NCI-H2107 (cell line): Measurements from ENCODE around the gene CMIP.

ENCODE experiments used
- DNase-seq: peaks from one replicate; lab custom pipeline; 2025; lab: John Stamatoyannopoulos, UW

The CMIP gene

DNA sequence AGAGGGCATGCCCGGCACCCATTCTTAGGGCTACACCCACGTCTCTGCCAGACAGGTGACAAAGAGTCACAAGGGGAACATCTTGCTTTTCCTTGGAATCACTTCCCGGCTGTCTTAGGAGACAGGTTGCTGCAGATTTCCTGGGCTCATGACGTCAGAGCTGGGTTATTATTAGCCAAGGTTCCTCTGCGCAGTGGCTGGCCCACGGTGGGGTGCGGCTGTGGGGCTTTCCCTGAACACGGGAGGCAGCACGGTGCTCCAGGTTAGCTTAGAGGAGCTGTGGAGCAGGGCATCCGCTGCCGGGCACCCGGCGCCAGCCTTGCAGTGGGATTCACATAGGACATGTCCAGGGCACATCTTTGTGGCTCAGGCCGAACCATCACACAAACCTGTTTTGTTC is 216.5 kb downstream of the CMIP start:
- no peak for DNase-seq

DNA sequence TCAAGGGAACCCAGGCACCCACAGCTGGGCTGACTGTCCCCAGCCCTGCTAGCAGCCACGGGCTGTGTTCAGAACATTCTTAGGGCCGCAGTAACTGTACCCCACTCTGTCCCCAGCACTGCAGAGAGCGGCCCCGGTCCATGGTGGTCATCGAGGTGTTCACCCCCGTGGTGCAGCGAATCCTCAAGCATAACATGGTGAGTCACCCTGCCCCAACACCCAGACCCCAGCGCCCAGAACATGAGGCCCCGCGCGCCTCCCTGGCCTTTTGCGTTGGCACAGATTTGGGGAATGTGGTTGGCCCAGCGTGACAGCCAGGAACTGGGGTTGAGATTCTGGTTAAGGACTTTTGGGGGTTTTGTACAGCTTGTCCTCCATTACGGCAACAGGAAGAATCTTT is 219.5 kb downstream of the CMIP start:
- no peak for DNase-seq

DNA sequence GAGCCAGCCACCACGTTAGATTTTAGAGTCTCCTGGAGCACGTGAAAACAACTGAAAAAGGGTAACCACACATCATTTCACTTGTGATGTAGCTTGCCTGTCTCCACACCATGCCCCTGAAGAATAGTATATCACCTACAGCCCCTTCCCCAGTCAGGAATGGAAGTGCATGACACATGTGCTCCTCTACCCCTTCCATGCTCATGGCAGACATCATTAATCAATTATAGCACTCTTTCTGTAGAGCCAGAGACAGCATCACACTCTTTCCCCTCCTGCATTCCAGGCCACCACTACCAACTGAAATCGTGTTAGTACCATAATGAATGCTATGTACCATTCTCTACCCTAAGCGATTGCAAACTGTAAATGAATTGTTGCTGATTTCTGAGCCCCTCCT is 221.0 kb downstream of the CMIP start:
- no peak for DNase-seq

DNA sequence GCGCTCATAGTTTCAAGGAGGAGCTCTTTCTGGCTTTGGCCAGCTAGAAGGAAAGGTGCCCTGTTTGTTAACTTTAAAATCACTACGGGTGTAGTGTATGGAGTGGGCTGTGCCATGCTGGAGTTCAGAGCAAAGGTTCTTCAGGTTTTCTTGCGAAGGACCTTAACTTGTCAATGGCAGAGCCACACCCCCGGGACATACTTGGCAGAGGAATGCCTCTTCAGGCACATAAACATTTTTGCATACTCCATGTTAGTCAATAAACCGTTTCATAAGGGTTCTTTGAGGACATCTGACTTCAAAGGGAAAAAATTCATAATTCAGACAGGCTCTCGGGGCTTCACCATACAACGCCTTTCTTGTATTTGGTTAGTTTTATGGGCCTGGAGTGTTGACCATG is 221.5 kb downstream of the CMIP start:
- DNase-seq: no peak

DNA sequence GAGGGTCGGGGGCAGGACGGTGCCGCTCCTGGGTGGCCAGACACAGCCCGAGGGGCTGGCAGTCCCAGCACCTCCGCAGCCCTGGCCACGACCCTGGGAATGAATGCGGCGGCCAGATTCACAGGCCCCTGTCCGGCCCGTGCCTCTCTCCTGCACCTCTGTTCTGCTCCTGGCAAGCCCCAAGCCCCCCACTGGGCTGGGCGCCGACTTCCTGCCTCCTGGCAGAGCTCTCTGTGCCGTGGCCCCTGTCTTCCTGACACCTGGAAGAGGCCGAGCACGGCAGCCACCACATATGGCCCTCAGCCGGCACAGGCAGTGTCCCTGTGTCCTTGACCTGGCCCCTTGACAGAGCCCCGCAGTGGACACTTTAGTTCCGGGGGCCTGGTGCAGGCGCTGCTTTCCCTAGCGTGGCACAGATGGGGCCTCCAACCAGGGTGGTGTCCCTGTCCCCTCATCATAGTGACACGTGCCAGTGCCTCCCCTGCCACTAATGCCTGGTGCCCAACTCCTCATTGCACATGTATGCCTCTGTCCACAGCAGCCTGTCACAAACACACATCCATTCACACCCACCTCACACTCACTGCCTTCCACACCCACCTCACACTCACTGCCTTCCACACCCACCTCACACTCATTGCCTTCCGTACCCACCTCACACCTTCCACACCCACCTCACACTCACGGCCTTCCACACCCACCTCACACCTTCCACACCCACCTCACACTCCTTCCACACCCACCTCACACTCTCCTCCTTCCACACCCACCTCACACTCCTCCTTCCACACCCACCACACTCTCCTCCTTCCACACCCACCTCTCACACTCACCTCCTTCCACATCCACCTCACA is 223.9 kb downstream of the CMIP start:
- DNase-seq: no peak

DNA sequence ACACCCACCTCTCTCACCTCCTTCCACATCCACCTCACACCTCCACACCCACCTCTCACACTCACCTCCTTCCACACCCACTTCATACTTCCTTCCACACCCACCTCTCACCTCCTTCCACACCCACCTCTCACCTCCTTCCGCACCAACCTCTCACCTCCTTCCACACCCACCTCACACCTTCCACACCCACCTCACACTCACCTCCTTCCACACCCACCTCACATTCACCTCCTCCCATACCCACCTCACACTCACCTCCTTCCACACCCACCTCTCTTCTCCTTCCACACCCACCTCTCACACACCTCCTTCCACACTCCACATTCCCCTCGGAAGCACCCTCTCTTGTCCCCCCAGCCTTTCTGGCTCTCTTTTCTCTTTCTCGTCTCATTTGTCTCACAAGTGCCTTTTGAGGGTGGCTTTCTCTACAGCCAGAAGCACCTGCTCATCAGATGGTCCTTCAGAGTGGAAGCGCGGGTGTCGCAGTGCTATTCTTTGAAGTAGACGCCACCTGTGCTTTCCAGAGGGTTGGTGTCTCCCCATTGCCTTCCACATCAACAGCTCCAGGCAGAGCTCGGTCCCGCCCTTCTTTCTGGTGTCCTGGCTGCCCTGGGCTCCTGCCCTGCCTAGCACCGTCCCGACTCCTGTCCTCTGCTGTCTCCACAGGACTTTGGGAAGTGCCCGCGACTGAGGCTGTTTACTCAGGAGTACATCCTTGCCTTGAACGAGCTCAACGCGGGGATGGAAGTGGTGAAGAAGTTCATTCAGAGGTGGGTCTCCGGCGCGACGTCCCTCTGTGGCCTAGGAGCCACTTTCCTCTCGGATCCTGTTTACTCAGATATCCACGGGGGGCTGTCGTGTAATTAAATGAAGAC is 225.1 kb downstream of the CMIP start:
- peak; percentile 71 for DNase-seq

DNA sequence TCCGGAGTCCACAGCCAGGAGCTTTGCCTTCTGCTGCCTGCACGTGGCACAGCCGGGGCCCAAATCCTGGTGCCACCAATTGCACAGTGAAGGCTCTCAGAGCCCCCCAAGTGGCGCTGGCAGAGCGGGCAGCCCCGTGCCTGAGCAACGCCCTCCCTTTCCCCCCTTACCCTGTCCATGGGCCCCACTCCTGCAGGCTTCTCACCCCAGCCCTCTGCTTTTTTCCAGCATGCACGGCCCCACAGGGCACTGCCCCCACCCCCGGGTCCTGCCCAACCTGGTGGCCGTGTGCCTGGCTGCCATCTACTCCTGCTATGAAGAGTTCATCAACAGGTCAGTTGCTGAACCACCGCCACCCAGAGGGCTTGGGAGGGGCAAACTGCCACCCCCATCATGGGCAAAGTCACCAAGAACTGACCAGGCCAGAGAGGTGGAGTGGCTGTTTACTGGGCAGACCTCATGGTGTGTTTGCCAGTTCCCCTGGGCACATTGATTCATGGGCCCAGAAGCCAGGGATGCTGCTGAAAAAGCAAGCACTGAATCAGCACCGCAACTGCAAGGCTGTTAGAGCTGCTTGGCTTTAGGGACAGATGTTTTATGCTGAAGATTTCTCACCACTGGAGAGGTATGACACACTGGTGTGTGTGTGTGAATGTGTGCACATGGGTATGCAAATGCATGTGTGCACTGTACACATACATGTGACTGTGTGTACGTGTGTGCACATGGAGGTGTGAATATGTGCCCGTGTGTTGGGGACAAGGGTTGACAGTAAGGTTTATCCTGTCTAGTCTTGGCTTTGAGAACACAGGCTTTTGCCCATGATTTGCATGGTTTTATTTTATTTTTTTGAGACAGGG is 227.4 kb downstream of the CMIP start:
- no peak for DNase-seq

DNA sequence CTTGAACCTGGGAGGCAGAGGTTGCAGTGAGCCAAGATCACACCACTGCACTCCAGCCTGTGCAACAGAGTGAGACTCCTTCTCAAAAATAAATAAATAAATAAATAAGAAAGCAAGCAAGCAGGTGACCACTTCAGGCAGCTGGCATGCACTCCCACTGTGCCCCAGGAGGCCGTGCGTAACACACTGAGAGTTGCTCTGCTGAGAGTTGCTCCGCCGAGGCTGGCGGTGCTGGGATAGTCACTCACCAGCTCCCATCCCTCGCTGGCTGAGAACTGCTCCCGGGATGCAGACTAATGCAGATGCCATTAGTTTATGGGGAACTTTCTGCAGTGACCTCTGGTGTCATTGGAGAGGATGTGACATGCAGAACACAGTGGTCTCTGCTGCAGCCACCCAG is 228.8 kb downstream of the CMIP start:
- peak; percentile 57 for DNase-seq

DNA sequence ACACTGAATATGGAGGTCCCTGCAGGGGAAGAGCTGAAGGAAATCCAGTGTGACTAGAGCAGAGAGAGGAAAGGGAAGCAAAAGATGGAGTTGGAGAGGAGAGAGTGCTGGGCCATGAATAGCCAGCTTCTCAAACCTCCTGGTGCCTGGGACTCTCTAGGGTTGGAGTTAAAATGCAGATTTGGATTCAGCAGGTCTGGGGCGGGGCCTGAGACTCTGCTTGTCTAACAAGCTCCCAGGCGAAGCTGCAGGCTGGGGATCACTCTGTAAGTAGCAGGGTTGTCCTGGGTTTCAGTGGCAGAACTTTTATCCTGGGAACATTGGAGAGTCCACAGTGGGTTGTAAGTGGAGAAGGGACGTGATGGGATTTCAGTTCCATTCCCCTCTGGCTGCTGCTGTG is 231.1 kb downstream of the CMIP start:
- no peak for DNase-seq

DNA sequence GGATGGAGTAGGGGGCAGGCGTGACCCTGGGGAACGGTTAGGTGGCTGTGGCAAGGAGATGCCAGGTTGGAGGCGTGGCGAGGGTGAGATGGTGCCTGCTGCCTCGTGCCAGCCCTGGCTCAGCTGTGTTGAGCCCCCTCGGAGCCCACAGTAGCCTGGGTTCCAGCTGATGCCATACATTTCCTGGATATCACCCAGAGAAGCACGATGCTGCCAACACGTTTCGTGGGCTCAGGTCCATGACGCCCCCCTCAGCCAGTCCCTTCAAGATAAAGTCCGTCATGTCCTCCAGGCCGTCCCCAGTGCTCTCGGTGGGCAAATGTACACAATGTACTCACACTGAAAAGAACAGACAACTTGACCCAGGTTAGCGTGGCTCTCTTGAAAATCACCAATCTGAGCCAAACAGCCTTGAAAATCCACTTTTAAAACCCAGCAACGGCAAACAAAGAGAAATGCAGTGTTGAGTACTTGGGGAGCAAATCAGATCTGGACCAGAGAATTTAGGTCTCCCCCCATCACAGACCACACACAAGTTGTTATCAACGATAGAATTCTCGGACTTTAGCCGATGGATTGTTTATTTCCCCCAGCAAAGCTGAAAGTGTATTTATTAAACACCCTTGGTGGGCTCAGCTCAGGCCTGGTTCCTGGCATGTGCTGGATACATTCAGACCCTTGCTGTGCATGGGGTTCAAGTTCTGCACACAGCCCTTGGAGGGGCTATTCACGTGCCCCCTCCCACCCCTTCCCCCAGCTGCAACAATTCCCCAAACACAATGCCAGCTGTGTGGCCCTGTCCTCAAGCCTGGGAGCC is 231.7 kb downstream of the CMIP start:
- no peak for DNase-seq

DNA sequence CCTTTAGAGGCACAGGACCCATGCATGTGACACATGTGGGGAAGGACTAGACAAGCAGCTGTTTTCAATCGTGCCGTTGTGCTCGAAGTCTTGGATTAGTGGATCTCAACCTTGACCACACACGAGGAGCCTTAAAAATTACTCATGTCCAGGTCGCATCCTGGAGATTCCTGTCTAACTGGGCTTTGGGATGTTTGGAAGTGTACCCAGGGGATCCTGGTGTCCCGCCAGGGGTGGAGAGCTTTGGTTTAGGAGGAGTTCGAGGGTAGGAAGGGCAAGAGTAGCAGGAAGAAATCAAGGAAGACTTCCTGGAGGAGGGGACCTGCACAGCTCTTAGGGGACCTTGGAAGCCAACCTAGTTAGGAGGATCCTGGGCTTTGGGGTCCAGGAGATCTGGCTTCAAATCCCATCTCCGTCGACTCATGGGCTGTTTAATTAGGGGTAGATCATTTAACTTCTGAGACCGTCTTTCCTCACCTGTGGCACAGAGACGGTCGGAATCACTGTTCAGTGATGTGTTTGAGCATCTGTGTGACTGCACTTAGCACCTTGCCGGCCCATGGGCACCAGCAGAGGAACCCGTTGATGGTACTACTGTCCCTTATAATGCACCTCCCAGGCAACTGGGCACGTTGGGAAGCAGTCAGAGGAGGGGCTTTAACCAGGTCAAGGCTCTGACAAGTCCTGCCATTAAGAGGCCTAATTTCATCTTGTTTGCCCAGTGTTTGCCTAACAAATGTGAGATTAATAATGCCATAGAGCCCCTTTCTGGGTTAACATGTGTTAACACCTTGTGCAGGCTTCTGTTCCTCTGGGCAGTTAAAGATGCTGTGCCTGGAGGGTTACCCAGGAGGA is 232.5 kb downstream of the CMIP start:
- no peak for DNase-seq

DNA sequence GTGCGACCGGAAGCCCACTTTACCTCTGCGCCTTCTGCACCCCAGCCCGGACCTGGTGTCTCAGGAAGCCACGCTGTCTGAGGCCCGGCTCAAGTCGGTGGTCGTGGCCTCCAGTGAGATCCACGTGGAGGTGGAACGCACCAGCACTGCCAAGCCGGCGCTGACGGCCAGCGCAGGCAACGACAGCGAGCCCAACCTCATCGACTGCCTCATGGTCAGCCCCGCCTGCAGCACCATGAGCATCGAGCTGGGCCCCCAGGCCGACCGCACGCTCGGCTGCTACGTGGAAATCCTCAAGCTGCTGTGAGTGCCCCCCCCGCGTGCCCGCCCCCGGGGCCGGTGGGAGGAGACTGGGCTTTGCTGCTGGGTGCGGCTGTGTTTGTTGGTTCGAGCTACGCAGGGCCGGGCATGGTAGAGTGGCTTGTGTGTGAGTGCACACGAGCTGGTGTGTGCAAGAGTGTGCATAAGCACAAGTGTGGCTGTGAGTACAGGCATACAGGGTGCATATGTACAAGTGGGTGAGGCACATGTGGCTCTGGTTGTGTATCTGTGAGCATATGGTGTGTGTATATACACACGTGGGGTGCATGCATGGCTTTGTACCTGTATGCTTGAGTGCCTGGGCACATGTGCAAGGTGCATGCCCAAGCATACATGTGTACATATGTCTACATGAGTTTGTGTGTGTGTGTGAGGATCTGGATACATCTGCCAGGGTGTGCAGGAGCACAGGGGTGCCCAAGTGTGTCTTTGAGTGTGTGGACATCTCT is 233.9 kb downstream of the CMIP start:
- DNase-seq: no peak

DNA sequence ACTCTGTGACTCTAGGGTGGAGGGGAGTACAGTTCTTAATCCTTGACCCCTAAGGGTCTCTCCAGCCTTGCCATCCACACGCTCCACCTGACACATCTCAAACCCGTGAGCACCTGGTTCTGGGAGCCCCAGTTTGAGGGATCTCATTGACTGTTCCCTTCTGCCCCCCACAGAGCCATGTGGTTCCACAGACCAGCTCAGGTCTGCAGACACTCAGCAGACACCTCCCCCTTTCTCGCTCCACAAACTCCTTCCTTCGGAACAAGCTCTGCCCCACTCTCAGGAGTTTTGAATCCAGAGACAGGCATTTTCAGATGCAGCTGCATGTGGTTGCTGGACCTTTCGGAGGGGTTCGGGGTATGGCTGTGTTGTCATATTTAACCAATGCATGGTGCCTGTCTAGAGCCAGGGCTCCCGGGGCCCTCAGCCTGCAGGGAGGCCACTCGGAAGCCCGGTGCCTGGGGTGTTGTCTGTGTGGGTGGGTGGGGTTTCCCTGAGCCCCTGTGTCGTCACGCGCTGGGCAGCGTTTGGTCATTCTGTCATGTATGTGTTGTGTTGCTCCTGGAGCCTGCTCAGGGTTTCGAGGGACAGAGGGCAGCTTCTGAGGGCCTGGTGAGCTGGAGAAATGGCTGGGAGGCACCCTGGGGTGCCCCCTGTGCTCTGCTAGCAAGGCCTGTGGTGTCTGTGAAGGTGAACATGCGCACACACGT is 235.3 kb downstream of the CMIP start:
- no peak for DNase-seq

DNA sequence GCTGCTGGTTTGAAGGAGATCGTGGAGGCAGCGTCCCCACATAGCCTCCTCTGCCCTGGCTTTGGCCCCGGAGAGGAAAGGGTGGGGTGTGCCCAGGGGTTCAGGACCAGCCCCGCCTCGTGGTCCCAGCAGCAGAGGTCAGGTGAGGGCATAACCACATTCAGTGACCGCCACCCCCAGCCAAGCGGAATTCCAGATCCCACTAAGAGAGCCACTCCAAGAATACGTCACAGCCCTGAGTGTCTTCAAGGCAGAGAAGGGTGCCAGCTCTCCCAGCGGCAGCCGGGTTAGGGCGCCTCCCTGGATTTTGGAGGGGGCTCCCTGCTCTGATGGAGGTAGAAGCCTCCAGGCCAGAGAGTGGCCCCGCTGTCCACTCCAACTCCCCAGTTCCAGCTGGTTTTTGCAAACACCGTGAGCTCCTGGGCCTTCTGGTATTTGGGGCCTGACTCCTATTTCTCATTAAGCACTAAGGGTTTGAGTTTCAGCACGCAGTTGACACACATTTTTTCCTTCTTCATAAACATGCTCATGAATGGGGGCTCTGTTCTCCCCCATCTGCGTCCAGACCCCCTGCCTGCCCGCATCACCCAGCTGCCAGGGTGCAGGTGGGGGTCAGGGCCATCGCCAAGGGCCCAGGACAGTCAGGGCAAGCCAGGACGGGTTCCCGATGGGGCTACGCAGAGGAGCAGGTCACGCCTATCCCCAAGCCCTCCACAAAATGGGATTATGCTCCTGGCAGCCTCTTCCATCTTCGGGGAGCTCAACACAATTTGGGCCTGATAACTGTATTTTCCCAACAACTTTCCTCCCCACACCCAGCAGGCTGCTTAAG is 236.1 kb downstream of the CMIP start:
- no peak for DNase-seq

DNA sequence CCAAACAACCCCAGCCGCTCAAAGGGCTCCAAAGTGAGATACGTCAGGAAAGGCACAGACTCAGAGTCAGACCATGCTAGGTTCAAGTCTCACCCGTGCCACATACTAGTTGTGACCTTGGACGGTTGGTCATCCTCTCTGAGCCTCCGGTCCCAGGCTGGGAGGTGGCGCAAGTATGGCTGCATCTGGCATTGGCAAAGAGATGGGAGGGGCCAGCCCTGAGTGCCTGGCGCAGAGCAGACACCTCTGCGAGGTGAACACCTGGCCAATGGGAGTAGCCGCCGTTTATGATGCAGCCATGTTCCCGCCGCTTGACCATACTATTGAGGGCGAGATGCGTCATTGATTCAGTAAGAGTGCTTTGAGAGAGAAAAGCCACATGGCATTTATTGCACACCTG is 236.7 kb downstream of the CMIP start:
- no peak for DNase-seq

DNA sequence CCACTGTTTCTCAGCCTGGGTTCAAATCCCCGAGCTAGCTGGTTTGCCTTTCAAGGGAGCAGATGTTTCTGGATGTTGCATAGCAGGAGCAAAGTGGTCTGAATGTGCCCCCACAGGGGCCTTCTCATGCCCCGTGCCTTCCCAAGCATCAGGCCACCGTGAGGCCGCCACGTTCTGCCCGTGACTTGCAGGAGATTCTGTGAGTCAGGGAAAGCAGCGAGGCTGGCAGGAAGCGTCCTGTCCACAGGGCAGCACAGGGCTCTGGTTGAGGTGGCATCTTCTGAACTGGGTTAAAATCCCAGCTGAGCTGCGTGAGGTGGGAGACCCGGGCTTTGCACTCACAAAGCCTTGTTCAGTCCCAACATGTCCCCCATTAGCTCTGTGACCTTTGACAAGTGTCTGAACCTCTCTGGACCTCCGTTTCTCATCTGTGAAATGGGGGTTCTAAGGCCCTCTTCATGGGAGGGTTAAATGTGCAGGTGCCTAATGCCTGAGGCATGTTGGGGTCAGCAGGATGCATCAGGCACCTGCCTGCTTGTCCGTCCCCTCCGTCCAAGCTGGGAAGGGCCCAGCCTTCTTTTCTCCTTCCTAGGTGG is 239.7 kb downstream of the CMIP start:
- DNase-seq: no peak

DNA sequence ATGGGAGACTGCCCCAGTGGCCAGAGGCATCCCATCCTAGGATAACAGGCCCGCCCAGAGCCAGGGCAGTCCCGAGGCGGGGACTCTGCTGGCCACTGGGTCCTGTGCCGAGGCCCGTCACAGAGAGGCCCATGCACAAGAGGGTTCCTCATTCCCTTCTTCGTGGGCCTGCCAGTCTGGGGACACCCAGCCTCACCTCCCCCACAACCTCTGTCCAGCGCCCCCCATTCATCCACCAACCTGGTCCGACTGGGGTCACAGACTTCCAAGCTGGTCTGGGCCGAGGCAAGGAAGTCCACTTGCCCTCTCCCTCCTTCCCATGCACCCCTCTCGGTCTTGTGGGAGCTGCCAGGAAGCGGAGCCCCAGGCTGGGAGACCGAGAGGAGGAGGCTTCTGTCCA is 240.3 kb downstream of the CMIP start:
- no peak for DNase-seq
